Effector memory CD8-positive, alpha-beta T cell (primary cell): ENCODE data around the gene HDC.

Source experiments
- ATAC-seq: fragments of 150-1000 bp; cut with Tn5 transposase; replicated peaks from 2 replicates; pipeline ENCODE4 v1.10.0; 2021; ENCODE audit warnings: mild to moderate bottlenecking, moderate library complexity
- DNase-seq, 3 experiments: peaks; one replicate each; pipeline ENCODE4 v3.0.0; 2021
- H3K27ac Mint-ChIP-seq, 2 donors: one replicate each; pipeline ENCODE4 v1.8.0; 2022; ENCODE audit warnings: mild to moderate bottlenecking in 2 of 2, mixed read lengths in 2 of 2, moderate library complexity in 2 of 2
- H3K27me3 Mint-ChIP-seq, 2 donors: one replicate each; pipeline ENCODE4 v1.8.0; 2022; ENCODE audit warnings: mixed read lengths in 2 of 2
- H3K36me3 Mint-ChIP-seq: one replicate; pipeline ENCODE4 v1.8.0; 2022; ENCODE audit warnings: mild to moderate bottlenecking, moderate library complexity, mixed read lengths; ENCODE audit not compliant: insufficient read depth
- H3K4me1 Mint-ChIP-seq, 2 donors: one replicate each; pipeline ENCODE4 v1.8.0; 2022; ENCODE audit warnings: low read depth in 2 of 2, mixed read lengths in 2 of 2
- H3K4me3 Mint-ChIP-seq, 2 donors: one replicate each; pipeline ENCODE4 v1.8.0; 2022; ENCODE audit warnings: mild to moderate bottlenecking in 2 of 2, mixed read lengths in 2 of 2, moderate library complexity in 2 of 2
- H3K9me3 Mint-ChIP-seq, 2 donors: one replicate each; pipeline ENCODE4 v1.8.0; 2022; ENCODE audit warnings: mixed read lengths in 2 of 2

The HDC gene

DNA sequence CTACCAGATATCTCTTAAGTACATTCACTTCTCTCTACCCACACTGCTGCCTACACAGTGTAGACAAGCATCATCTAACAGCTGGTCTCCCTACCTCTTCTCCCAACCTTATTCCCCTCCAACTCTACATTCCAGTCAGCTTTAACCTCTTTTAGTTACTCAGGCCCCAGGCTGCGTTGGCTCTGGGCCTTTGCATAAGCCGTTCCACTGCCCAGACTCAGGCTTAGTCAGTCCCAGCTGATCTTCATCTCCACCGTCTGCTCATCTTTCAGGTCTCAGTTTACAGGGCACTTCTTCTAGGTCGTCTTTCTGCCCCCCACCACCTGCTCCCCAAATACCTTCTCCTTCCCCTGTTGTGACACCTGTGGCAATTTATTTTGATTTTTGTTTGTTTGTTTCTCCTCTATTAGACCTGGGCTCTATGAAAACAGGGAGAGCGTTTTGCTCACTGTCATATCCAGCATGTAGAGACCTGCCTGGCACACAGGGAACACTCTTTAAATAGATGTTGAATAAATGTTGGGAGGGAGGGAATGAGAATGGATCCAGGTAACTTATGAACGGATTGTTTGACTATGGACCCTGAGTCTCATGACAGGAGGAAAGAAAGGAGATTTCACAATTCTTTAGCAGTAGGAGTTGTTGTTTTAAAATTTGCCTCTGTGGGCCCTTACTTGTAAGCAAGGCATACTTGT lies 72.5 kb downstream of the HDC start:
- ATAC-seq (no peak), DNase-seq (no peak)
- no peaks in the 10 kb centered on the region for H3K4me1 Mint-ChIP-seq
- H3K27ac Mint-ChIP-seq = no peak overlapping the region
- H3K4me3 Mint-ChIP-seq = no peak overlapping the region
- no peaks in the 10 kb centered on the region for H3K9me3 Mint-ChIP-seq
- no peaks in the 10 kb centered on the region for H3K36me3 Mint-ChIP-seq
- H3K27me3 Mint-ChIP-seq = no peaks in the 10 kb centered on the region

DNA sequence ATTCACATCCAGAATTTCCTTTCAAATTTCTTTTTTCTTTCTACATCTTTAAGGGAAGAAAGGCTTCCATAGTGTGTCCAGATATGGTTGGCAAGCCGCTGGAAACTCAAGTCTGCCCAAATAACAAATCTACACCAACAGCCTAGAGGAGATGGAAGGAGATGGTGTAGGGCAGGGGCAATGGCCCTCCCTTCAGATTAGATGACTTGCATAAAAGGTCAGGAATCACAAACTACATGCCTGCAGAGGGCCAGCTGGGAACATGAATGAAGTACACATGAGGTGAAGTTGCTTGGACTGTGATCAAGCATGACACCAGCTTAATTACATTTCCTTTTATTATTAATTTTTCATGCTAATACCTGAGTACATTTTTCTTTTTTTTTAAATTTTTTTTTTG lies 73.4 kb downstream of the HDC start:
- Mint-ChIP-seq H3K27me3 (no peaks in the 10 kb centered on the region), H3K9me3 (no peaks in the 10 kb centered on the region), H3K4me3 (no peak overlapping the region), H3K27ac (no peak overlapping the region), H3K4me1 (no peaks in the 10 kb centered on the region), H3K36me3 (no peaks in the 10 kb centered on the region)
- DNase-seq (no peak), ATAC-seq (no peak)
